Activated naive CD4-positive, alpha-beta T cell treated with Interleukin-2 at 50 U/mL for 16 hours (primary cell): ENCODE data around the gene TTLL10.
"Not testable (repeated sequence)": the region's sequence is repeated elsewhere in the genome, so short reads cannot be mapped to it uniquely, and the experiment has no call there.

ENCODE experiments used
- DNase-seq: peaks from one replicate; pipeline ENCODE4 v3.0.0-alpha.2; 2020

TTLL10 gene

GRCh38 chr1:1173061-1173792 is 453 bp upstream of the TTLL10 start:
- no peak for DNase-seq

GRCh38 chr1:1175221-1176062 is 1.8 kb downstream of the TTLL10 start:
- DNase-seq = no peak

GRCh38 chr1:1176063-1176761 is 2.5 kb downstream of the TTLL10 start:
- DNase-seq = not testable (repeated sequence)

GRCh38 chr1:1176931-1177330 is 3.3 kb downstream of the TTLL10 start:
- no peak for DNase-seq

GRCh38 chr1:1177452-1178206 is 3.9 kb downstream of the TTLL10 start:
- no peak for DNase-seq

GRCh38 chr1:1178794-1179331 is 5.2 kb downstream of the TTLL10 start:
- no peak for DNase-seq

GRCh38 chr1:1179346-1179982 is 5.8 kb downstream of the TTLL10 start:
- DNase-seq = no peak

GRCh38 chr1:1179983-1180861 is 6.5 kb downstream of the TTLL10 start:
- no peak for DNase-seq

- DNase-seq = no peak
These were observed 7.7 kb downstream of the TTLL10 start for GRCh38 chr1:1181129-1181937.

GRCh38 chr1:1181938-1182410 is 8.3 kb downstream of the TTLL10 start:
- DNase-seq = no peak

GRCh38 chr1:1182491-1183220 is 9.0 kb downstream of the TTLL10 start:
- DNase-seq = no peak

GRCh38 chr1:1183221-1183747 is 9.6 kb downstream of the TTLL10 start:
- DNase-seq = no peak

GRCh38 chr1:1183833-1184775 is 10.4 kb downstream of the TTLL10 start:
- DNase-seq = no peak

- no peak for DNase-seq
These were observed 11.6 kb downstream of the TTLL10 start for GRCh38 chr1:1185101-1185765.

- DNase-seq = no peak
These were observed 14.3 kb downstream of the TTLL10 start for GRCh38 chr1:1187938-1188337.

- DNase-seq = no peak
These were observed 15.4 kb downstream of the TTLL10 start for GRCh38 chr1:1189111-1189510.

- no peak for DNase-seq
These were observed 18.1 kb downstream of the TTLL10 start for GRCh38 chr1:1191734-1192133.
